Endothelial cell of umbilical vein (primary cell): ENCODE data around the gene RPA1. TPM values are rescaled to one million over a fixed set of nuclear protein-coding genes. Genes with fewer than 3 reads are reported as not detected.

ENCODE experiments used
- BruUV-seq: library from RNA; stranded (reverse); fragments of 400-500 nt; replicated peaks from 2 replicates; lab custom pipeline; 2021; lab: Mats Ljungman, UMichigan
- CTCF ChIA-PET: fragments of 300-600, 350-600 bp; sonication (Branson Sonifier 250); formaldehyde crosslinking; loops from one replicate; lab custom pipeline; 2021; ENCODE audit warnings: antibody characterized with exemption, inconsistent platforms; lab: Charles Lee
- POLR2A ChIA-PET: fragments of 300-600, 350-600 bp; sonication (Branson Sonifier 250); formaldehyde crosslinking; loops from one replicate; lab custom pipeline; 2021; ENCODE audit warnings: antibody characterized with exemption, inconsistent platforms; lab: Charles Lee
- DNase-seq: peaks from one replicate; pipeline ENCODE4 v3.0.0-alpha.2; 2011; ENCODE audit warnings: low read depth, low spot score
- FAIRE-seq: peaks from 2 replicates; lab custom pipeline; 2011; peaks lifted over from hg19 to GRCh38; lab: Jason Lieb, UNC
- H2AFZ ChIP-seq: 2 replicates; pipeline ENCODE4 v1.6.0; 2012; ENCODE audit warnings: low read depth, low read length, control low read depth, inconsistent platforms
- H3K27ac ChIP-seq: 2 replicates; pipeline ENCODE4 v1.5.1; 2011; ENCODE audit warnings: low read depth, mild to moderate bottlenecking, control low read depth, low read length, moderate library complexity; ENCODE audit not compliant: insufficient read depth
- H3K27me3 ChIP-seq, 2 experiments: 2 replicates each; pipeline versions ENCODE4 v1.6.0 to v1.6.1; 2011; ENCODE audit warnings: low read length in 2 of 2, mixed read lengths in 1 of 2; ENCODE audit not compliant: control insufficient read depth in 2 of 2, insufficient read depth in 2 of 2
- H3K36me3 ChIP-seq, 2 experiments: 2 replicates in 1 of 2; 3 replicates in 1 of 2; pipeline ENCODE4 v1.5.1; 2011; ENCODE audit warnings: low read length in 2 of 2, mild to moderate bottlenecking in 1 of 2, moderate library complexity in 1 of 2; ENCODE audit not compliant: control insufficient read depth in 2 of 2, insufficient read depth in 2 of 2; ENCODE audit errors: extremely low read depth in 1 of 2
- H3K4me1 ChIP-seq: 3 replicates; pipeline ENCODE4 v1.5.1; 2011; ENCODE audit warnings: mild to moderate bottlenecking, low read length; ENCODE audit not compliant: control insufficient read depth, insufficient read depth; ENCODE audit errors: extremely low read depth
- H3K4me2 ChIP-seq: 2 replicates; pipeline ENCODE4 v1.6.1; 2011; ENCODE audit warnings: low read length, control low read depth, mixed read lengths; ENCODE audit not compliant: insufficient read depth
- H3K4me3 ChIP-seq, 3 experiments: fragments of 200-600 bp in 1 of 3; sonication (generic), shearing (Covaris generic) in 1 of 3; replicated peaks in 1 of 3; 2 replicates each; pipeline ENCODE4 v1.5.1; 2011 to 2016; ENCODE audit warnings: control low read depth in 3 of 3, low read length in 3 of 3, mild to moderate bottlenecking in 2 of 3, inconsistent platforms in 1 of 3, low read depth in 1 of 3, moderate library complexity in 1 of 3; ENCODE audit not compliant: insufficient read depth in 1 of 3
- H3K79me2 ChIP-seq: 2 replicates; pipeline ENCODE4 v1.6.0; 2012; ENCODE audit warnings: low read length, inconsistent platforms; ENCODE audit not compliant: control insufficient read depth, insufficient read depth
- H3K9ac ChIP-seq: replicated peaks from 2 replicates; pipeline ENCODE3; 2011; ENCODE audit warnings: low read length, control low read depth; ENCODE audit not compliant: insufficient read depth; ENCODE audit errors: extremely low read depth
- H3K9me1 ChIP-seq: replicated peaks from 3 replicates; pipeline ENCODE4 v1.6.0; 2011; ENCODE audit warnings: mild to moderate bottlenecking, low read length; ENCODE audit not compliant: control insufficient read depth, insufficient read depth; ENCODE audit errors: extremely low read depth
- H3K9me3 ChIP-seq: replicated peaks from 2 replicates; pipeline ENCODE4 v1.5.1; 2012; ENCODE audit warnings: low read length, inconsistent platforms; ENCODE audit not compliant: control insufficient read depth, insufficient read depth
- H4K20me1 ChIP-seq: replicated peaks from 2 replicates; pipeline ENCODE3; 2011; ENCODE audit warnings: mild to moderate bottlenecking, low read length; ENCODE audit not compliant: control insufficient read depth, insufficient read depth; ENCODE audit errors: extremely low read depth
- CTCF ChIP-seq, 2 donors: IDR thresholded peaks; 1 replicate in 1 of 2; 2 replicates in 1 of 2; pipeline ENCODE4 v1.5.1; 2011; ENCODE audit warnings: low read length in 2 of 2, mild to moderate bottlenecking in 2 of 2, moderate library complexity in 2 of 2, control low read depth in 1 of 2, inconsistent platforms in 1 of 2, low read depth in 1 of 2; ENCODE audit not compliant: insufficient read depth in 1 of 2; ENCODE audit errors: extremely low read depth in 1 of 2
- EZH2 ChIP-seq: IDR thresholded peaks from 2 replicates; pipeline ENCODE4 v1.6.1; 2012; ENCODE audit warnings: borderline replicate concordance, low read depth, mild to moderate bottlenecking, moderate library complexity, low read length, inconsistent platforms; ENCODE audit not compliant: severe bottlenecking
- FOS ChIP-seq: IDR thresholded peaks from 2 replicates; pipeline ENCODE4 v1.6.1; 2011; ENCODE audit warnings: mild to moderate bottlenecking, low read length, moderate library complexity, borderline replicate concordance; ENCODE audit not compliant: insufficient read depth
- GATA2 ChIP-seq: IDR thresholded peaks from 2 replicates; pipeline ENCODE4 v1.7.0; 2011; ENCODE audit warnings: low read depth, mild to moderate bottlenecking, moderate library complexity, mixed read lengths, low read length; ENCODE audit not compliant: insufficient read length, insufficient read depth
- JUN ChIP-seq: IDR thresholded peaks from 2 replicates; pipeline ENCODE4 v1.6.1; 2011; ENCODE audit warnings: borderline replicate concordance, low read depth; ENCODE audit not compliant: insufficient read length, insufficient read depth
- MAX ChIP-seq: IDR thresholded peaks from 2 replicates; pipeline ENCODE4 v1.6.1; 2011; ENCODE audit not compliant: insufficient read depth, insufficient read length
- MYC ChIP-seq: IDR thresholded peaks from one replicate; pipeline ENCODE4 v1.6.1; 2011; ENCODE audit warnings: mild to moderate bottlenecking, low read depth, low read length
- POLR2A ChIP-seq: IDR thresholded peaks from 2 replicates; pipeline ENCODE4 v1.6.1; 2012; ENCODE audit warnings: low read depth, mild to moderate bottlenecking, control low read depth, low read length
- POLR2AphosphoS5 ChIP-seq: IDR thresholded peaks from 2 replicates; pipeline ENCODE4 v1.6.1; 2012; ENCODE audit warnings: low read depth, mild to moderate bottlenecking, control low read depth, low read length, moderate library complexity; ENCODE audit not compliant: insufficient read depth
- dilution Hi-C: fragments of 300-500 bp; cut with MboI; formaldehyde crosslinking; loops from one replicate; pipeline ENCODE4 v1.15.0; 2019; ENCODE audit warnings: low sequenced_read_pairs; ENCODE audit not compliant: extremely low pct_ligation_motif_present
- intact Hi-C: fragments of 100-400 bp; cut with micrococcal nuclease; formaldehyde crosslinking; loops from one replicate; pipeline ENCODE4 v1.10.0; 2022
- polyA plus RNA-seq, 4 experiments: library from polyadenylated mRNA; depleted of rRNA in 3 of 4; stranded (reverse) in 3 of 4; unstranded in 1 of 4; fragments of >200 nt; gene quantifications; 2 replicates each; pipeline versions ENCODE4 v1.2.1 to v1.2.3, GENCODE V29; 2011 to 2012; ENCODE audit warnings: missing spikeins in 1 of 4
- total RNA-seq: library from RNA; stranded (reverse); gene quantifications from 2 replicates; pipeline ENCODE4 v1.2.3, GENCODE V29; 2021

Gene RPA1
- total and polyA plus RNA-seq, 2 donors (not counting 3 experiments of a cell fraction or from before 2014, with no cell fraction given) = 50.5 to 123 TPM

DNA sequence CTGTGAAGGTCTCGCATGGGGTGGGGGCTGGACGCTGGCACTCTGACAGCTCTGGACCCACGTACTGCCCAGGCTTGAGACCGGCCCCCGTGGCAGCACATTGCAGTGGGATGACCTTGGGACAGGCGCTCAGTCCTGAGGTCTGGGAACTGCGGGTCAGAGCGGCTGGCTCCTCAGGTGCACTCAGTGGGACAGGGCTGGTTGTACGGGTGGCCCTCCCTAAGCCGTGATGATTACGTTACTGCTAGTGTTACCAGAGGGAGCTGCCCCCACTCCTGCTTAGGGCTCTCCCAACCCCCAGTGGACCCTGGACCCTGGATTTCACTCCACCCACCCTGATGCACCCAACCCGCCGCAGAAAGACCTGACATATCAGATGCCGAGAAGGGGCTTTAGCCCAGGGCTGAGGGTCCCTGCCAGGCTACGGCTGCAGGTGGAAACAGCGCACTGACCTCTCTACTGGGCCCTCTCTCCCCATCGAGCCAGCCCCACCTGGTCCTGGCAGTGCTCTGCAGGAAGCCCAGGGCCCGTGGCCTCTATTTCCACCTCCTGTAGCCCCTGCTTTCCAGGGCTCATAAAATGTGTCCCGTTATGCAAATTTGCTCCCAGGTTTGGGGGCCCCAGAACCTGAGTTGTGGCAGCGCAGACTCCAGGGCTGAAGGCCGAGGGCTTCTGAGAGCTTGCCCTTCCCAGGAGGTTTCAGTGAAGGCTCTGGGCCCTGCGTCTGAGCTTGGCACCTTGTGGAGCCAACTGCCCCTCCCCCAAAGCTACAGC, 118.1 kb downstream of the RPA1 start:
- ChIA-PET POLR2A (no interaction called here), CTCF (no interaction called here)
- no peaks in the 10 kb centered on the region for H3K79me2 ChIP-seq
- H3K9me3 ChIP-seq = no peaks in the 10 kb centered on the region
- intact Hi-C loops = no loop called here
- no peak overlapping the region for H3K27ac ChIP-seq
- H3K9ac ChIP-seq = no peak overlapping the region
- H3K4me2 ChIP-seq = no peak overlapping the region
- H2AFZ ChIP-seq = no peak overlapping the region
- H3K4me3 ChIP-seq = no peak overlapping the region
- no peaks in the 10 kb centered on the region for H3K36me3 ChIP-seq
- no peaks in the 10 kb centered on the region for H3K4me1 ChIP-seq
- no peak for DNase-seq
- BruUV-seq = no TSS peak
- H3K27me3 ChIP-seq = peaks cover 0 to 1% of the 10 kb centered on the region in 2 experiments
- TF ChIP-seq GATA2 (no peak), EZH2 (no peak), POLR2AphosphoS5 (no peak), MYC (no peak), JUN (no peak), CTCF (IDR thresholded peaks at IDR 0.05; ENCODE audit: extremely low read depth in 1 of 2, insufficient read depth in 1 of 2, low read depth in 1 of 2, low read length in 2 of 2) (no peak), FOS (no peak), POLR2A (no peak), MAX (no peak)
- FAIRE-seq = no peak
- dilution Hi-C loops = no loop called here
- H3K9me1 ChIP-seq = no peaks in the 10 kb centered on the region
- no peaks in the 10 kb centered on the region for H4K20me1 ChIP-seq
